HG03378 (cell line): ENCODE results near the gene SIVA1.
"Not testable (repeated sequence)": the region's sequence is repeated elsewhere in the genome, so short reads cannot be mapped to it uniquely, and the experiment has no call there.

Experiments used
- ATAC-seq: cut with Tn5 transposase; IDR thresholded peaks from one replicate; pipeline ENCODE4 v1.9.1; 2021; ENCODE audit warnings: mild to moderate bottlenecking, moderate library complexity; ENCODE audit not compliant: unreplicated experiment

The SIVA1 gene

GRCh38 chr14:104750753-104751057, 2.2 kb upstream of the SIVA1 start:
- not testable (repeated sequence) for ATAC-seq

GRCh38 chr14:104751539-104752422, 1.2 kb upstream of the SIVA1 start:
- no peak for ATAC-seq

GRCh38 chr14:104752423-104752734, 568 bp upstream of the SIVA1 start:
- ATAC-seq: peak; percentile 69

DNA sequence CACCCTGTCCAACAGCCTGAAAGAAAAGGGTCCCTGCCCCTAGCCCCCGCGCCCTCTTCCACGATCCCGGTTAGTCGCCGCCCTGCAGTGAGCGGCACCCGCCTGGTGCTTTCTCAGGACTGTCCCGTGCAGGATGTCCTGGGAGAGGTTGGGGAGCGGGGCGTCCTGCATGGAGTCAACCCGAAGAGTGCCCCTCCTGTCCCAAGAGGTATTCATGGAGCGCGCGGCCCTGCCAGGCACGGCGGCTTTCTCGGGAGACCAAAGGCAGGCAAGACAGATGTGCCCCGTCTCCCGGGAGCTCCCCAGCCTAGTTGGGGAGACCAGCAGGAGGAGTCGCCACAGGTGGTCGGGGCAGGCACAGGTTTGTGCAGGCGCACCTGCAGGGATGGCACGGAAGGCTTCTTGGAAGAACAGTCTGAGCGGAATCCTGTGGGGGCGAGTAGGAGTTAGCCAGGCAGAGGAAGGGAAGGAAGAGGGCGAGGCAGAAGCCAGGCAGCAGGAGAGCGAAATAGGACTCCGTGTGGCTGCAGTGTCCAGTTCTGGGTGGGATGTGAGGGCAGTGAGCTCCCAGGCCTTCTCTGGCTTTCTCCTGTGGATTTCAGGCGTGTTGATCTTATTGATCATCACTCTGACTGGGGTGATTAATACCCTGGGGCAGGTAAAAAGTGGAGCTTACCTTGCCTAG, 723 bp downstream of the SIVA1 start:
- no peak for ATAC-seq

DNA sequence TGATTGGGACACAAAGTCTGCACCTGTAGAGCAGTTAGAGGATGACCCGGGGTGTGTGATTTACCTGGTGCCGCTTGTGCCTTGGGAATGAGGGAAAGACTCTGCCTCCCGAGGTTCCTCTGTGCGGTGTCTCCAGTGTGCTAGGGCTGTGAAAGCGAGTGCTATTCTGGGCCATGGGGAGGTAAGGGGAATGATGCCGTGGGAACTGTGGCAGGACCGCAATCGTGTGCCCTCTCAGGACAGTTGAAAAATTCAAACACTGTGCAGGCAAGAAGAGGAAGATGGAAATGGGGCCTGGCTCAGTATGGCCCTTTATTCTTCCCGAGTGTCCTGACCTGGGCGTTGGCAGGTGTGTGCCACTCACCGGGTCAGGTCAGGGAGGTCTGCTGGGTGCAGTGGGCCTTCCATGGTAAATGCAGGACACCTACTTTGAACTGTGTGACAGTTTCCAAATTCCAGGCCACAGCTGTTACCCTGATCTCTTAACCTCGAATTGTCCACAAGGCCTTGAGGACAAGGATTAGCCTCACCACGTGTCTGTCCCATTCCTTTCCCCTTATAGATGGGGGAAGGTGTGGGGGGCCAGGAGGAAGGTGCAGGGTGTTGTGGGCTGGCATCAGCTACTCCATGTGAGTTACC, 1.4 kb downstream of the SIVA1 start:
- no peak for ATAC-seq

GRCh38 chr14:104755621-104756020, 2.7 kb downstream of the SIVA1 start:
- ATAC-seq: no peak

GRCh38 chr14:104756477-104757237, 3.7 kb downstream of the SIVA1 start:
- no peak for ATAC-seq

DNA sequence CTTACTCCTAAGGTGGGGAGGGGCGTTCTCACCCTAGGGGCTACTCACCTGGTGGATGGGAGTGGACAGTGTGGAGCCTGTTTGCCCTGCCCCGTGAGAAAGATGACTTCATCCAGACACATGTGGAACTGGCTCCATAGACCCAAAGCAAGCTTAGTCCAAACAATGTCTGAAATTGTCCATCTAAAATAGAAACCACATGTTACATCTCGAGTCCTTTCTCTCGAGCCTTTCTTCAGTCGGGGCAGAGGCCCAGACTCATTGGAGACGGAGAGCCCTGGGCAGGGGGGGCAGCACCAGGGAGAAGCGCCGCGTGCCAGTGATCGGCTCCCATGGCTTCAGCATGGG, 4.3 kb downstream of the SIVA1 start:
- no peak for ATAC-seq

GRCh38 chr14:104757681-104758392, 4.9 kb downstream of the SIVA1 start:
- no peak for ATAC-seq

- ATAC-seq: no peak
These were observed 6.3 kb downstream of the SIVA1 start for GRCh38 chr14:104758981-104759969.

GRCh38 chr14:104765517-104765916, 12.6 kb downstream of the SIVA1 start:
- no peak for ATAC-seq

GRCh38 chr14:104766256-104766862, 13.4 kb downstream of the SIVA1 start:
- no peak for ATAC-seq

DNA sequence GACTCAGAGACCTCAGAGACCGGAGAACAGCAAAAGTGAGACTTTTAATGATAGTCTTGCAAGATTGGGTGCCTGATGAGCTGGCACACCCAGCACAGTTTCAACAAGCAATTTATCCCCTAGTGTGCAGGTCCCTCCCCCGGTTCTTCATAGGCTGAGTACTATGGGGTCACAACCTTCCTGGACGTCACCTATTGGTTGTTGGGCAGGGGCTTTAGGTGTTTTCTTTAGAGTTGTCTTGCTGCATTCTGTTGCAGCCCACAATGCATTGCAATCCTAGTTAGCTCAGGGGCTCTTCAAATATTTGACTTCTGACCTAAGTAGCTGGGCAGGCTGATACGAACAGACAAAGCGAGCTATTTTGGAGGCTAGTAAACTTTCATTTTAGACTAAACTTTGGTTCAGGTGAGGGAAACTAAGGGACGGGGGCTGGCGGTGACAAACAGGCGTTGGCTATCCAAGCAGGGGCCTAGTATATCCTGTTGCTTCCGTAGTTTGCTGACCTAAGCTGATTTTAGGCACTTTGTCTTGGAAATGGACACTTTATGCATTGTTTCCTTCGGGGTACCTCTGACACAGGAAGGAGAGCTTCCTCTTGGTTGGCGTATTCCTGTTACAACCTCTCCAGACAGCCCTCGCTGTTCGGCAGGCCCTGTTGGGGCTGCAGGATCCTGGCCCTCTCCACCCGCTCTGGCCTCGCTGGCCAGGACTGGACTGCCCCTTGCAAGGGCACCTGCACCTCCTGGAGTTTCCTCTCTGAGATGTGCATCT, 14.1 kb downstream of the SIVA1 start:
- ATAC-seq: no peak

DNA sequence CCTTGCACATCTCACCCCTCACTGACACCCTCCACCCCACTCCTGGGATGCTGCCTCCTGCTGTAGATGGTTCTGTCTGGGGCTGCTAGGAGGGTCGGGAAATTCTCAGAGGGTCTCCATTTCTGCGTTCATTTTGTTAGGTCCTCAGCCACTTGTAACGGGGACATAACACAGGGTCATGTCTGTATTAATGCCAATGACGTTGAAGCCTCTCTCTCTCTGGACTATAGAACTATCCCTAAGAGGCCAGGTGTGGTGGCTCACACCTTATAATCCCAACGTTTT, 14.6 kb downstream of the SIVA1 start:
- no peak for ATAC-seq

DNA sequence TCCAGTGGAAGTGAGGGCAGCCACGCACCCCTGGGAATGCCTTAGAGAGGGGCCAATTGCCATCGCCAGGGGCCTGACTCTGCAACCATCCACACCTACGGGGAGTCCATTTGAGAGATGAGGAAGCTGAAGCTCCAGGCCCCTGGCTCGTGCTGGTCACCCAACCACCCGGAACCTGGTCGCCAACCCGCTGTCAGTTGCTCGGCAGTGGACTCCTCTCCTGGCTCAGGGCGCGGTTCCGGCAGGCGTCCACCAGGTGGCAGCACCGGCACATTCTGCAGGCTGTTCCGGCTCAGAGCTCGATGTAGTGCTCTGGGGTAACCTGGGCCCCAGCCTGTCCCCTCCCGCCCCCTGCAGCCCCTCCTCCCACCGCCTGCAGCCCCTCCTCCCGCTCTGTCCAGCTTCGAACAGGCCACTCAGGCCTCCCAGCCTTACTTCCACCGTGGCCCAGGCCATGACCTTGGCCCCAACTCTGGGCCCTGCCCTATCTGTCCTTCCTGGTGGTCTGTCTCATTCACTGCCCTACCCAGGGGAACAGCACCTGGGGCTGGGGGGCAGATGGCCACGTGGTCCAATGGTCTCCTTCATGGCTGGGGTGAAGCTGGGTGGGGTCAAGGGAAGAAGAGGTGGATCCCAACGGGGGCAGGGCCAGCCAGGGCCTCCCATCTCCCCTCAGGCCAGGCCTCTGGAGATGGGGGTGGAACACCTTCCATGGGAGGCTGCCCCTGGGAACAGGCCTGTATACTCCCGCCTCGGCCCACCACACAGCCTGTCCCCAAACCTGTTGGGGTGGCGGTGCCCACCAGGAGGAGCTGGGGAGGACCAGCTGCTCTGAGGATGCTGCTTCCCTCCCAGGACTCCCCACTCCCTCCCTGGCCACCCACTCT, 15.7 kb downstream of the SIVA1 start:
- no peak for ATAC-seq

DNA sequence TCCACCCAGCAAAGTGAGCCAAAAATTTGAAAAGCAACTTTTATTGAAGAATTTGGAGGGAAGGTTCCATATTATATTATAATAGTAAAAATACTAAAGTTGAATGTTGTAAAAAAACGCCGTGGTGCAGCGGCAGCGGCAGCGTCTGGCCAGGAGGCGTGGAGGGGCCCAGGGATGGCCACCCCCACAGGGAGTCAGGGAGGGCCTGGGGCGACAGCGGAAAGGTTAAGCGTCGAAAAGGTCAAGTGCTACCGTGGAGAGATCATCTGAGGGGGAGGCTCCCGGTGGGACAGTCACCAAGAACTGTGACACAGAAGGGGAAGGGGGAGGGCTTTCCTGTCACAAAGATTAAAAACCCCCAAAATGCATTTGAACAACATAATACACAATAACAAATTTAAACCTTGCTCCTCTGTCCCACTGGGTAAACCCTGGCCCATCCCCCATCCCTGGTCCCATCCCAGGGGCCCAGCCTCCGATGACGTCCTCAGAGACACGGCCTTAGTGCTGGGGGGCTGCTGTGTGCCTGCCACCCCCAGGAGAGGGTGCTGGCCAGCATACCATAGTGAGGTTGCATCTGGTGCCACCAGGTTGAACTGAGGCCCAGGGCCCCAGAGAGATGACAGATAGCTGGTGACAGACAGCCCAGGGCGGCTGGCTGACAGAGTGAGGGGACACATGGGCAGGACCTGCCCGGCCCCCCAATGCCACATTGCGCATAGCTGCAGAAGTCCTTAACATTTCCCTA, 16.6 kb downstream of the SIVA1 start:
- no peak for ATAC-seq

DNA sequence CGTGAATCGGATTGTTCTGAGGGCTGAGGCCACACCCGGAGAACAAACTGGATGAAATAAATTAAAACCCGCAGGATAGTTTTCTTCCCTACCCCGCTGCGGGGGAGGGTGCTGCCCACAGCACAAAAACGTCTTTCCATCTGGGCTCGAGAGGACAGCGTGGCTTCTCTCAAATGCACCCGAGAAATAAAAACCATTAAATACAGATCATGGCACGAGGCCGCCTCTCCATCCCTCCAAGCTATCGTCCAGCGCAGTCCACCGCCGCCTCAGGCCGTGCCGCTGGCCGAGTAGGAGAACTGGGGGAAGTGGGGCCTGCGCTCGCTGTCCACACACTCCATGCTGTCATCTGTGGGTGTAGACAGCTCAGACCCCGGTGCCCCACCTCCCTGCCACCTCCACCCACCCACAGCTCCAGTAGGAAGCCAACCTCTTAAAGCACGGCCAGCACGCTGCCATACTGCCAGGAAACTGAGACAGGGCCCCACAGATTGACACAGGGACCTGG, 17.2 kb downstream of the SIVA1 start:
- no peak for ATAC-seq
